Esophagus muscularis mucosa (tissue), 4 donors: Measurements from ENCODE around the gene ZSWIM5. TPM values are rescaled to one million over a fixed set of nuclear protein-coding genes. Genes with fewer than 3 reads are reported as not detected.

Experiments
- DNase-seq: peaks from one replicate; pipeline ENCODE4 v3.0.0-alpha.2; 2017; ENCODE audit errors: extremely low spot score
- H3K27ac ChIP-seq, 4 donors: fragments of 200-600 bp; sonication (generic); replicated peaks in 1 of 4; 1 replicate in 3 of 4; 2 replicates in 1 of 4; pipeline ENCODE4 v1.5.1; 2016 to 2019; ENCODE audit warnings: mild to moderate bottlenecking in 1 of 4
- H3K27me3 ChIP-seq, 4 donors: fragments of 200-600 bp; sonication (generic); one replicate each; pipeline versions ENCODE4 v1.5.1 to v1.6.0; 2016 to 2019
- H3K36me3 ChIP-seq, 4 donors: fragments of 200-600 bp; sonication (generic); one replicate each; pipeline ENCODE4 v1.5.1; 2016 to 2019
- H3K4me1 ChIP-seq, 4 donors: fragments of 200-600 bp; sonication (generic); one replicate each; pipeline ENCODE4 v1.5.1; 2016 to 2019
- H3K4me3 ChIP-seq, 4 donors: fragments of 200-600 bp; sonication (generic); 1 replicate in 2 of 4; 2 replicates in 2 of 4; pipeline ENCODE4 v1.5.1; 2016 to 2019; ENCODE audit warnings: mild to moderate bottlenecking in 4 of 4, moderate library complexity in 1 of 4
- H3K9me3 ChIP-seq, 4 donors: fragments of 200-600 bp; sonication (generic); 1 replicate in 3 of 4; 2 replicates in 1 of 4; pipeline ENCODE4 v1.5.1; 2016 to 2019
- EP300 ChIP-seq: sonication (generic); formaldehyde crosslinking; IDR thresholded peaks from one replicate; pipeline ENCODE4 v1.6.1; 2017; ENCODE audit warnings: antibody characterized with exemption
- POLR2A ChIP-seq: fragments of 450-650 bp; IDR thresholded peaks from one replicate; pipeline ENCODE4 v1.6.1; 2017; ENCODE audit warnings: antibody characterized with exemption, moderate library complexity, mild to moderate bottlenecking, low read depth
- POLR2AphosphoS5 ChIP-seq, 2 donors: sonication (generic); formaldehyde crosslinking; IDR thresholded peaks; one replicate each; pipeline ENCODE4 v1.6.1; 2017; ENCODE audit warnings: antibody characterized with exemption in 2 of 2
- WGBS: methylation state at CpG from one replicate; pipeline ENCODE4 v1.1.5; 2018; 5-methylcytosine and 5-hydroxymethylcytosine counted together
- intact Hi-C: fragments of 100-400 bp; cut with DNase I; formaldehyde crosslinking; loops from one replicate; pipeline ENCODE4 v1.15.1; 2023
- total RNA-seq, 4 donors: library from RNA; depleted of rRNA; stranded (reverse); fragments of >200 nt; gene quantifications; one replicate each; pipeline versions ENCODE4 v1.1.0 to v1.2.1, GENCODE V29; 2016
- TF ChIP-seq, protein P1 (sequence below), 3 experiments: fragments of 200-600 bp in 2 of 3; fragments of 450-650 bp in 1 of 3; sonication (generic) in 2 of 3; IDR thresholded peaks; one replicate each; pipeline ENCODE4 v1.5.1; 2017 to 2019; ENCODE audit warnings: antibody characterized with exemption in 3 of 3, mild to moderate bottlenecking in 2 of 3, moderate library complexity in 1 of 3

The ZSWIM5 gene
- total RNA-seq, 4 donors from 2014 or later: 3.3 to 6.2 (median 5.3) TPM

DNA sequence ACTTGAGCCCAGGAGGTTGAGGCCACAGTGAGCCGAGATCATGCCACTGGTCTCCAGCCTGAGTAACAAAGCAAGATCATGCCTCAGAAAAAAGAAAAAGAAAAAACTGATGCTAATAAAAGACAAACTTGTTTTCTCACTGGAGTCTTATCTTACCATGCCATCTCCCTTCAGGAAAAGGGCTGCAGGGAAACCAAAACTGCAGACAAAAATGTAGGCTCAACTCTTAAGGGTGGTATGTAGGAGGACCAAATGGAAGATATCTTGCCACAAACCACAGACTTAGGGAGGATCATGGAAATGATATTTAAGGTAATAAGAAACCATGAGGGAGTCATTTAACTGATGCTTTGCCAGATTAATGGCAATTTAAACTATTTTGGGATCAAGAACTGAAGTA lies 161.5 kb downstream of the ZSWIM5 start:
- DNase-seq: no peak
- peaks cover 0 to 40% (median 9%) of the 10 kb centered on the region in 4 donors for H3K36me3 ChIP-seq
- no peaks in the 10 kb centered on the region for H3K27me3 ChIP-seq
- no peaks in the 10 kb centered on the region for H3K4me1 ChIP-seq
- no peak overlapping the region for H3K4me3 ChIP-seq
- no peaks in the 10 kb centered on the region for H3K9me3 ChIP-seq
- no peak overlapping the region for H3K27ac ChIP-seq
- TF ChIP-seq POLR2A: no peak
- TF ChIP-seq EP300: no peak
- TF ChIP-seq, protein P1, sequence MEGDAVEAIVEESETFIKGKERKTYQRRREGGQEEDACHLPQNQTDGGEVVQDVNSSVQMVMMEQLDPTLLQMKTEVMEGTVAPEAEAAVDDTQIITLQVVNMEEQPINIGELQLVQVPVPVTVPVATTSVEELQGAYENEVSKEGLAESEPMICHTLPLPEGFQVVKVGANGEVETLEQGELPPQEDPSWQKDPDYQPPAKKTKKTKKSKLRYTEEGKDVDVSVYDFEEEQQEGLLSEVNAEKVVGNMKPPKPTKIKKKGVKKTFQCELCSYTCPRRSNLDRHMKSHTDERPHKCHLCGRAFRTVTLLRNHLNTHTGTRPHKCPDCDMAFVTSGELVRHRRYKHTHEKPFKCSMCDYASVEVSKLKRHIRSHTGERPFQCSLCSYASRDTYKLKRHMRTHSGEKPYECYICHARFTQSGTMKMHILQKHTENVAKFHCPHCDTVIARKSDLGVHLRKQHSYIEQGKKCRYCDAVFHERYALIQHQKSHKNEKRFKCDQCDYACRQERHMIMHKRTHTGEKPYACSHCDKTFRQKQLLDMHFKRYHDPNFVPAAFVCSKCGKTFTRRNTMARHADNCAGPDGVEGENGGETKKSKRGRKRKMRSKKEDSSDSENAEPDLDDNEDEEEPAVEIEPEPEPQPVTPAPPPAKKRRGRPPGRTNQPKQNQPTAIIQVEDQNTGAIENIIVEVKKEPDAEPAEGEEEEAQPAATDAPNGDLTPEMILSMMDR (IDR thresholded peaks at IDR 0.05): no peak
- no peak for TF ChIP-seq POLR2AphosphoS5 (IDR thresholded peaks at IDR 0.05)
- WGBS: 89% methylated on average over 1 of the region's 1 CpG
- intact Hi-C loops: no loop called here

DNA sequence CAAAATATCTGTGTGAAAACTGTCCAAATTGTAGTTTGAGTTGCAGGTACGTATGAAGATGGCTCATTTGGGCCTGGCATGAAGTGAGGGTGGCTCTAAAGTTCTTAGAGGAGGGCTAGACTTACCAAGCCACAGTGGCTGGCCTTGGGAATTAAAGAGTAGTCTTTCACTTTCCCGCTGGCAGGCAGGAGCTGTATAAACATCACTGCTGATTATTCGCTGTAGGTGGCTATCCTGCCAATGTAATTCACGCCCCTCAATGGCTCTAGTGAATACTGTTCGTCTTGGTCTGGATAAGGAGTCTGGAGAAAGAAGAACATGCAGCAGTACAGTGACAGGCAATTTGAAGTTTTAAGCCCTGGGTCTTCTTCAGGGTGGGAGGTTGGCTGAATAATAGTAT lies 163.3 kb downstream of the ZSWIM5 start:
- 89% methylated on average over 5 of the region's 5 CpGs for WGBS
- no peak for DNase-seq
- Histone ChIP-seq H3K36me3 (peaks cover 0 to 36% (median 9%) of the 10 kb centered on the region in 4 donors), H3K27ac (no peak overlapping the region), H3K9me3 (no peaks in the 10 kb centered on the region), H3K4me1 (no peaks in the 10 kb centered on the region), H3K27me3 (no peaks in the 10 kb centered on the region), H3K4me3 (no peak overlapping the region)
- intact Hi-C loops: no loop called here
- no peak for TF ChIP-seq POLR2A
- TF ChIP-seq, protein P1 (IDR thresholded peaks at IDR 0.05): no peak
- no peak for TF ChIP-seq EP300
- no peak for TF ChIP-seq POLR2AphosphoS5 (IDR thresholded peaks at IDR 0.05)

DNA sequence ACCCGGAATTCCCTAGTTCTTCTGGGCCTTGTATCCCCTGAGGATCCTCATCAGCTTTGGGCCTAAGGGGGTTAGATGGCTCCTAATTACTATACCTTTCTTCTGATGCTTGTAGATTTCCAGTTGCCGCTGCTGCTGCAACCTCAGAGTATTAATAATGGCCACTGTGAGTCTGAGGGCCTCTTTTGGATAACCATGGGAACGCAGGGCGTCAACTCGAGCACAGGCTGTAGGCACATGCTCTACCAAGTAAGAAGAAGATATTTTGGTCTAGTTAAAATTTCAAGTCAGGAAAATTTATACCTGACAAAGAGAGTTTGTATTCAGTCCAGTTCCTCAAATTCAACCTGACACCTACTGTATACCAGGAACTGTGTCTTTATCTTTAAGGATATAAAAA lies 166.1 kb downstream of the ZSWIM5 start:
- TF ChIP-seq POLR2AphosphoS5 (IDR thresholded peaks at IDR 0.05) (no peak), POLR2A (no peak), EP300 (no peak)
- TF ChIP-seq, protein P1 (IDR thresholded peaks at IDR 0.05): no peak
- H3K27ac ChIP-seq: no peak overlapping the region
- H3K4me3 ChIP-seq: no peak overlapping the region
- intact Hi-C loops: no loop called here
- no peak for DNase-seq
- no peaks in the 10 kb centered on the region for H3K9me3 ChIP-seq
- H3K4me1 ChIP-seq: no peaks in the 10 kb centered on the region
- peaks cover 0 to 60% (median 13%) of the 10 kb centered on the region in 4 donors for H3K36me3 ChIP-seq
- WGBS: 98% methylated on average over 5 of the region's 5 CpGs
- H3K27me3 ChIP-seq: no peaks in the 10 kb centered on the region

DNA sequence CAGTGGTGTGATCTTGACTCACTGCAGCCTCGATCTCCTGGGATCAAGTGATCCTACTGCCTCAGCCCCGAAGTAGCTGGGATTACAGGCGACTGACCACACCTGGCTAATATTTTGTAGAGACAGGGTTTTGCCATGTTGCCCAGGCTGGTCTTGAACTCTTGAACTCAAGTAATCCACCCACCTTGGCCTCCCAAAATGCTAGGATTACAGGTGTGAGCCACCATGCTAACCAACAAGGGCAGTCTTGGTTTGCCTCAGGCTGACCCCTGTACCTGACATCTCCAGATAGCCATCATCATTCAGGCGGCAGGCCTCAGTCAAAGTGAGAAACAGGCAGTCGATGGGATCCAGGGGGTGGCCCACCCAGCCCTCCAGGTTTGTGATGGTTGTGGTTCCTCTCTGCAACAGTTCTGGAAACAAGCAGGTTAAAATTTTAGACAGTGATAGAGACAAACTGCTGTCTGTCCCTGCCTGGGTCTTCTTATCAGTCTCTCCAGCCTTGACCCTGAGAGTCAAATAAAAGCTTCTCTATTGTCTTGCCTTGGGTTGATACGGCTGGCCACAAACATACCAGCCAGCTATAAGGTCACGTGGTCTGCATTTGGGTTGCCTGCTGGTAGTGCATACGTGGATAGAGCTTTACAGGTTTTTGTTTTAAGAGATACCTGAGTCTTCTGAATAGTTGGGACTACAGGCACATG lies 167.6 kb downstream of the ZSWIM5 start:
- Histone ChIP-seq H3K27me3 (no peaks in the 10 kb centered on the region), H3K4me1 (no peaks in the 10 kb centered on the region), H3K9me3 (no peaks in the 10 kb centered on the region), H3K4me3 (no peak overlapping the region), H3K36me3 (peaks cover 0 to 71% (median 20%) of the 10 kb centered on the region in 4 donors), H3K27ac (no peak overlapping the region)
- peak; percentile 55 for DNase-seq
- TF ChIP-seq POLR2AphosphoS5 (IDR thresholded peaks at IDR 0.05) (no peak), POLR2A (no peak), EP300 (no peak)
- TF ChIP-seq, protein P1 (IDR thresholded peaks at IDR 0.05): no peak
- intact Hi-C loops: no loop called here
- 93% methylated on average over 7 of the region's 8 CpGs for WGBS

DNA sequence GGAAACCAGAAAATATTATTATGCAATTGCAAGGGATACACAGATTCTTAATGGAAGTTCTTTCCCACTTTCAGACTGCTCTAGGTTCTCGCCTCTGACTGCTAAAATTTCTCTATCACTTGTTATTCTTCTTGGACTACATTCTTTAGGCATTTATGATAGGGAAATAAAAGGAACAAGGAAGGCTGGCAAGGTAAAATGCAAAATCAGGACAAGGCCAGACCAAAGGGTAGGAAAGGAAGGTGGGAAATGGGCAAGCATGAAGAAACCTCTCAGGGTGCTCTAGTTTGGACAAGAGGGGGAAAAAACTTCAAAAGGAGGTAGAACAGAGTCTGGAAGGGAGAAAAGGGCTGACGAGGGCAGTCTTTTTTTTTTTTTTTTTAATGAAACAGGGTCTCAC lies 168.2 kb downstream of the ZSWIM5 start:
- peak; percentile 5 for DNase-seq
- Histone ChIP-seq H3K36me3 (peaks cover 0 to 67% (median 20%) of the 10 kb centered on the region in 4 donors), H3K4me1 (no peaks in the 10 kb centered on the region), H3K4me3 (no peak overlapping the region), H3K9me3 (no peaks in the 10 kb centered on the region), H3K27ac (no peak overlapping the region), H3K27me3 (no peaks in the 10 kb centered on the region)
- no peak for TF ChIP-seq POLR2A
- no peak for TF ChIP-seq EP300
- TF ChIP-seq POLR2AphosphoS5 (IDR thresholded peaks at IDR 0.05): no peak
- TF ChIP-seq, protein P1 (IDR thresholded peaks at IDR 0.05): no peak
- intact Hi-C loops: no loop called here
- WGBS: 83% methylated on average over 2 of the region's 2 CpGs
